Right hindlimb (tissue), 1 donor: ENCODE results near the gene ASTL.
"Not testable (repeated sequence)": the region's sequence is repeated elsewhere in the genome, so short reads cannot be mapped to it uniquely, and the experiment has no call there.

Source experiments
- DNase-seq: peaks from one replicate; pipeline ENCODE4 v3.0.0-alpha.2; 2018

ASTL gene

GRCh38 chr2:96145036-96145847 is 6.9 kb upstream of the ASTL start, which contains the start of gene DUSP2:
Gene DUSP2, minus strand, starts transcription at chr2:96145440. Its CDS starts 86 bp downstream, at chr2:96145354.
- peak; percentile 80 for DNase-seq

DNA sequence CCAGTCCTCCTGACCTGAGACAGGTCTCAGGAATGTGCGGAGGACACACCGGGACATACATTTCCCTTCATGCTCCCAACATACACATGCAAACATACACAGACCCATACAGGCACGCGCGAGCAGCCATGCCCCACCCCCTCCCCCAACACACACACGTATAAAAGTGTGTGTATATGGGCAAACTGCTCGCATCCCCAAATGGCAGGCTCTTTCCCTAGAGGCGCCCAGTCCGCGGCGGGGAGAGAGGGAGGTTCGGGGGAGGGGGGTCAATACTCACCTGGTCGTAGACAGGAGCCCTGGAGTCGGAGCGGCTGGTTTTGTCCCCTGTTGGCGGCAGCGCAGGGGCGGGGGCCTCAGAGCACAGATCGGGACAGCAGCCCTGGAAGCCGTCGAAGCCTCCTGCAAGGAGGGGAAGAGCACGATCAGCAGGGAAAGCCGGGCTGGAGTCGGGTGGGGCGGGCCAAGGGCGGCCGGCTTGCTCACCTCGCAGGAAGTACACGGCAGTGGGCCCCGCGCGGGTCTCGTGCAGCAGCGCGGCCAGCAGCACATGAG is 6.3 kb upstream of the ASTL start:
- no peak for DNase-seq

- no peak for DNase-seq
Observed at GRCh38 chr2:96143848-96144480, 5.7 kb upstream of the ASTL start.

DNA sequence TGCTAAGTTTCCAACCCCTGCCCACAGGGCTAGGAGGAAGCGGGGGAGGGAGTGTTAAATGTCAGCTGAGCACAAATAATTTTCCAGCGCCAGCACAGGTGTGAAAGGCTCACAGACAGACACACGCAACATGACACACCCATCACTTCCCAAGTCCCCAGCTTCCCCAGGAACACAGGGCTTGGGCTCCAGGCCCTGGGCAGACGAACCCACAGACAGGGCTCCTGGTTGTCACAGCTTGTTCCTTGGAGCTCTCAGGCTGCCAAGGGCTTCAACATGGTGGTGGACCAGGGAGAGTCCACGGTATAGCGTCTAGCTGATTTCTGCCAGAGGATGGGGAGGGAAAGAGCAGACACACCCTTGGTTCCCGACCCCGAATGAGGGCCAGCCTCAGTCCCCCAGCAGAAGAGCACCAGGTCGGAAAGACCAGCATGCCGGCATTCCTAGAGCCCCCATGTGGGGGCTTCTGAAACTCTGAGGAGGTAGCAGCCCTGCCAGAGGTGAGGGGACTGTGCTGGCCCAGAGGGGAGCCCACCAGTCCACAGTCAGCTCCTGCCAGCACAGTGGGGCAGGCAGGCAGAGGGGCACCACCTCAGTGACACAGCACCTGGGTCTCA is 5.0 kb upstream of the ASTL start:
- no peak for DNase-seq

- DNase-seq = no peak
Observed at GRCh38 chr2:96142217-96143113, 4.2 kb upstream of the ASTL start.

- not testable (repeated sequence) for DNase-seq
Observed at GRCh38 chr2:96141624-96141967, 3.3 kb upstream of the ASTL start.

DNA sequence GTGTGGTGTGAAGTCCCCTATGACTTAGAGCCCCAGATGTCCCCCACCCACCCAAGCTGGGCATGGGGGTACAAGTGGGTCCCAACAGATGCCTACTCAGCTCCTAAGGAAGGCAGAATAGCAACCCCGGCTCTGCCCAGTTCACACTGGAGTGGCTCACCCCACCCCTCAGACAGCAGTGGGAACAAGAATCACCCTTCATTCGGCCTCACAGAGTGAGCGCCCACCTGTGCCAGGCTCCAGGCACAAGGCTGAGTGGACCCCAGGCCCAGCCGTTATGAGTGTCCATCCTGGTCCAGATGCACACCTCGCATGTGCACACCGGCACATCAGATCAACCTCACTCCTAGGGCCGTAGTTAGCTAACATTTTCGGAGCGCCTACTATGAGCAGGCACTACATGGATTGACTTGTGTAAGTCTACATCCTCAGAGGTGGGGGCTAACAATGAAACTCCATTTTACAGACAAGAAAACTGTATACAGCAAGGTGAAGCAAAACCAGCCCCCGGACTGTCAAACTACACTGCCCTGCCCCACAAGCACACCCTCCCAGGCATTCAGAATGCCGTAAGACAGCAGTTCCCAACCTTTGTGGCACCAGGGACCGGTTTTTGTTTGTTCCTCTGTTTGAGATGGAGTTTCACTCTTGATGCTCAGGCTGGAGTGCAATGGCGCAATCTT is 2.8 kb upstream of the ASTL start:
- no peak for DNase-seq

GRCh38 chr2:96139181-96139758 is 968 bp upstream of the ASTL start:
- no peak for DNase-seq

DNA sequence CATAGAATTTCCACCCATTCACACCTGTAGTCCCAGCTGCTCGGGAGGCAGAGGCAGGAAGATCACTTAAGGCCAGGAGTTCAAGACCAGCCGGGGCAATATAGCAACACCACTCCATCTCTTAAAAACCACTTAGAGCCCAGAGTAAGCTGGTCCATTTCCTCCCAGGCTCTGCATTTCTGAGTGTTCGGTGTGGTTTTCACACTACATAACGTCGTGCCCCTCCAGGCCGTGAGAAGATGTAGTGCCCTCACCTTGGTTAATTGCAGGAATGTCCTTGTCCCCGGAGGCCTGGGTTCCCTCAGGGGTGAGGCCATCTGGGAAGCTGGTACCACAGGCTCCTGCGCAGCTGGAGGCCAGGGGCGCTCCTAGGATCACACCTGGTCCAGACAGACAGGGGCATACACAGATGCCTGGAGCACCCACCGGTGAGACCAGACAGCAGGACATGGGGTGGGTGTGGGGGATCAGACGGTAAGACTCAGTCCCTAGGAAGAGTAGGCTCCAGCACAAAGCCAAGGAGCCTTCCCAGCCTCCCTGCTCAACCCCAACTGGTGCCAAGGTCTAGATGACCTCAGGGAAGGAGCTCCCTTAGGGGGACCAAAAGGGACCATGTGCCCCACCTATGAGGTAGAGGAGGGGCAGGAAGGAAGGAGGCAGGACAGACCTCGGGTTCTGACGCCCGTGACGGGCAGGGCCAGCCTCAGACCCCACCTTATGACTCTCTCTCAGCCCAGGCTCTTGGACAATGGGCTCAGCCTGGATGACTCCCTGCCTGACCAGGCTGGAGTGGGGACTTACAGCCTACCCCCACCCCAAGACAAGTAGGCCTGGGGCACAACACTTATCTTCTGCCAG is 752 bp downstream of the ASTL start:
- DNase-seq = no peak

DNA sequence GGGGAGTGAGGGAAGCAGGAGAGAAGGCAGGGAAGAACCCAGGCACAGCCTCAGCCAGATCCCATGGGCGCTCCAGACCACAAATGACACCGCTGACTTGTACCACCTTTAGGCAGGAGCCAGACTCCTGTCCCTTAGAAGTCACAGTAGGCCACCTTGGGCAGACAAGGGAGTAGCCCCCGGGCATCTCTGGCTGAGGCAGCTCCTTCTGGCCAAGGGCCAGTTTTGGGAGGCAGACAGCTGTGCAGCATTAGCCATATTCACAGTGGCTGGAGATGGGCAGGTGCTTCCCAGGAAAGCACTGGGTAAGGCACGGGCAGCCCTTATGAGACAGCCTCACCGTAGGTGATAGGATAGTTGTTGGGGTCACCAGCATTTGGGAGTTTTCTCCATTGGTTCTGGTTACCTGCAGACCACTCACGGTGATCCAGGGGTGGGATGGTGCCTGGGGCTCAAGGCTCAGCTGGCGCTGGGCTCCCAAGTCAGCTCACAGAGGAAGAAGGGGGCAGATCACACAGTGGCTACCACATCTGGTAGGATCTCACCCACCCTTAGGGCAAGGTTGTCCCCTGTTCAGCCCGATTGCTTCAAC is 2.1 kb downstream of the ASTL start:
- DNase-seq = no peak

DNA sequence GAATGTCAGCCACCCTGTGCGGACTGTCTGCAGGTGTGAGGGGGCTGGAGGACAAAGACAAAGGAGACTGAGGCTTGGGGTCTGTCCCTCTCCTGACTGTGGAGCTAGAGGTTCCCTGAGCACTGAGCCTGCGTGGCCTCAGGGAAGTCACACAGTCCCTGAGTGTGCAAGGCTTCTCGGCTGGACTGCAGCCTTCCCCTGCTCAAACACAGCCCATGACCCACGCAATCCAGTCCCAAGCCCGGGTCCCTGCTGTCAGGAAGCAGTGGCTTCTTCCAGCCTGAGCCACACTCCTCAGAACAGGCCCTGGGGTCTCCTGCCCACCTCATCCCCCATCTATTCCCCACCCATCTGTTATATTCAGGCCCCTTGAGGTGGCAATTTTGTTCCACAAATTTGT is 2.7 kb downstream of the ASTL start:
- no peak for DNase-seq

DNA sequence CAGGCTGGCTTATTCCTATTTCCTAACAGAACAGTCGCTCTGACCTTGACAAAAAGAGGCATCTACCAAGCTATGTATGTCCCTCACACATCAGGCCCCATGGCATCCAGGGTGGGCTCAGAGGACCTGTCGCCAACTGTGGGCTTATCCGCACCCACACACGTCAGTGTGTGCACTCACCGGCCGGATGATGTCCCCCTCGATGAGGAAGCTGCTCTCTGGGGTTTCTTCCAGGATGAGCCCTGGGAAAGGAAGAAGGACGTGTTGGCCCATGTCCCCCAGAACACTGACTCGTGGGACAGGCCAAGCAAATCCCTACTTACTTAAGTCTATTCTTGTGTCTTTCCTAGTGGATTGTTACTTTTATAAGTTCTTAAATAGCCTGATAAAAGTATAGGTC is 3.1 kb downstream of the ASTL start:
- no peak for DNase-seq

DNA sequence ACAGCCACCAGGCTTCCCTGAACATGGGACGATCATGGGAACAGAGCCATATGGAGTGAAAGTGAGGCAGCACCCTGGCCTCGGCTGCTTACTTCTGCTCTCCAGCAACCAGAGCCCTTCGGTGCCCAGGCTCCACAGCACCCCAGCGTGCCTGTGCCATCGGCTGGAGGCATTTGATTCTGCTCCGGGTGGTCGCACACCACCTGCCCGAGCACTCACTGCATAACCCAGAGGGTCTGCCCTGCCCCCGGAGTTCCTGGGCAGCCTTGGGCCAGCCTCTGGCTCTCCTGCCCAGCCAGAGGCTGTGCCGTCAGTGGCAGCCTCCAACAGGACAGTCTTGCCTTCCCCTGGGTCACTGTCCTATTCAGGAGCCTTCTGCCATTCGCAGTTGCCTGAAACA is 3.9 kb downstream of the ASTL start:
- DNase-seq = no peak

DNA sequence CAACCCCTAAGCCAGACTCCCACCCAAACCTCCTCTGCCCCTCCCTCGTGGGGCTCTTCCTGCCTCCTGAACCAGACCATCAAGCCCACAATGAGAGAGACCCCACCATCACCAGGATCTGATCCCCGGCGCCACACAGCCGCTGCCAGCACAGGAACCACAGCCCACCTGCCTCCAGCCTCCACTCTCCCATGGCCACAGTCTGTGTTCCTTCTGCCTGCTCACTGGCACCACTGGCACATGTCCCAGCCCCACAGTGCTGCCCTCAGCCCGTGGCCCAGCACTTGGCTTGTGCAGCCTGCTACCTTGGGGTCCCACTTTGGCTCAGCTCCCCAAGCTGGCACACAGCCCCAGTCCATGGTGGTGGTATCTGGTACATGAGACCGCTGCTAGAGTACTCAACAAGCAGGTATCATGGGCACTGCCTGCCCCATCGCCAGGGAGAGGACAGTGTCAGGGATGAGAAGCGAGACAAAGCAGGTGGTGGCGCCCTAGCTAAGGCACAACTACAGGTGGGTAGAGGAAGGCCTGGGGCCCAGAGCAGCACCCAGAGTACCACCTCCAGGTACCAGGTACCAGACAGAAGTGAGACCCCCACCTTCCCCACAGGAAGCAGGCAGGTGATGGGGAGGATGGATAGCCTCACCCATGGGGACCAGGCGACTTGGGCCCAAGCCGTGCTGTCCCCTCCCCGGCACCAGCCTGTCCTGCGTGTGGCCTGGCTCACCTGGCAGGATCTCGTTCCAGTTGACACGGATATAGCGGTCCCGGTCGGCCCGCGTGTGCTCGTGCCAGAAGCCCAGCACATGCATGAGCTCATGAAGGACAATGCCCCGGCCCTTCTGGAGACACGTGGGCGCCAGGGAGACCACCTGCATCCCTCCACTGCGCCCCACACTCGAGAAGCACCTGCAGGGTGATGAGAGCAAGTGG is 6.2 kb downstream of the ASTL start:
- no peak for DNase-seq

DNA sequence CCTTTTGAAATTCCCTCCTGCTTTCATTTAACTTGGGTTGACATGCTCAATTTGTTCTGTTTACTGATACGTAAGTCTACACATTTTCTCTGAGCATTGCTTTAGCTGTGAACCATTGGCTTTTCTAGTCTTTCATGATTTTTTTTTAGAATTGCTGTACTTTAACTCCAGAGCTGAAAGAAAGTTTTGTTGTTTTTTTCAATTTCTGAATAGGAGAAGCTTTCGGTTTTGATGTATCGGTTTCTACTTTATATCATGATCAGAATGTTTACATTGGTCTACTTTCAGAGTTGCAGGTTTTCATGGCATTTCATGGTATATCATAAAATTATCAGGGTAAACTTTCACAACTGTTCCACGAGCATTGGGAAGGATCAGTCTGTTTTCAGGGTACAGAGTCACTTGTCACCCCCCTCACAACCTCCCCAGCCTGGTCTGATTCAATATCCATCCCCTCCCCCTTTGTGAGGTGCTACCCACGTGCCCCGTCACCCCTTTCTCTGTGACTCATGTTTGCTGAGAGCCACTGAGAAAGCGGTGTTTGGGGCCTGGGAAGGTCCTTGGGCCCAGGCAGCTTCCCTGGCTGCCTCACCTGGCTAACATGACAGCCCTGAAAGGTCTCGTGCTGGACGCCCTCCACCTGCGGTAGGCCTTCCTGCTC is 7.0 kb downstream of the ASTL start:
- no peak for DNase-seq

GRCh38 chr2:96130483-96130882 is 7.8 kb downstream of the ASTL start:
- DNase-seq = no peak

DNA sequence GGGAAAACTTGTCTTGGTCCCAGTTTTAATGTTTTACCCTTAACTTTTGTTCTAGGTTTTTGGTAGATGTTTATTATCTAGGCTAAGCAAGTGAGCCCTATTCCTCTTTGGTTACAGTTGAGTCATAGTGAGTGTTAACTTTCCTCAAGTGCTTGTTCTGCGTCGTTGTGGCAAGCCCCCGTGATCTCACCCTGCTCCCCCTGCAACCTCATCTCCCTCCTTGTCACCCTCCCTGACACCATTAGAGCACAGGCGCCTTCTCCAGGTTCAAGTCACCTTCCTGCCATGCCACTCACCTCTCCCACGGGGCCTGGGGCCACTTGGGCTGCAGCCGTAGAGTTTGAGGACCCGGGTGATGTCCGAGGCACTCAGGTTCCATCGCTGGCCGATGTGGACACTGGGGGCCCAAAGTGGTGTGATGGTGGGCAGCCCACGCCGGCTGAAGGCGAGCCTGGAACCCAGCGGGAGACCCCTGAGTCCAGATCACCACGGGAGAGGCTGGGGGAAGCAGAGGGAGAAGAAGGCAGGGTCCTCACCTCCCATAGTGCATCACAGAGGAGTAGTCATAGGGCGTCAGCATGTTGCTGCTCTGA is 8.7 kb downstream of the ASTL start:
- DNase-seq = no peak

GRCh38 chr2:96128456-96128855 is 9.8 kb downstream of the ASTL start:
- DNase-seq = no peak
